Spleen (tissue), 7 donors: ENCODE data around the gene SAP30.

Experiments
- CTCF ChIP-seq, 11 experiments: fragments of 200-600 bp in 7 of 11; fragments of 450-650 bp in 4 of 11; sonication (generic) in 4 of 11; IDR thresholded peaks in 8 of 11; conservative IDR thresholded peaks in 3 of 11; 1 replicate in 7 of 11; 2 replicates in 4 of 11; pipeline versions ENCODE4 v1.4.0 to v1.8.0; 2016 to 2021; ENCODE audit warnings: antibody characterized with exemption in 11 of 11, inconsistent platforms in 4 of 11, mild to moderate bottlenecking in 1 of 11
- POLR2A ChIP-seq, 3 donors: fragments of 450-650 bp; IDR thresholded peaks; one replicate each; pipeline ENCODE4 v1.5.1; 2017; ENCODE audit warnings: antibody characterized with exemption in 3 of 3, mild to moderate bottlenecking in 1 of 3
- POLR2AphosphoS5 ChIP-seq, 3 donors: sonication (generic); formaldehyde crosslinking; IDR thresholded peaks; one replicate each; pipeline ENCODE4 v1.5.1; 2017; ENCODE audit warnings: antibody characterized with exemption in 3 of 3
- donor health status: DM: no; HTN: no; CAD: no; lungs with moderate emphysema.
- donor health status: DM: no; HTN: no; CAD: no.
- donor health status: DM: no; HTN: no; CAD: no.

- TF ChIP-seq CTCF (IDR thresholded peaks at IDR 0.05 in 8 of 11, conservative IDR thresholded peaks at IDR 0.05 in 3 of 11) (no peak), POLR2AphosphoS5 (IDR thresholded peaks at IDR 0.05) (no peak), POLR2A (IDR thresholded peaks at IDR 0.05) (no peak)
Observed at GRCh38 chr4:173424899-173425805, 54.4 kb downstream of the SAP30 start.
